NK-92 (cell line): Measurements from ENCODE around the gene GRAPL.
"Not testable (repeated sequence)": the region's sequence is repeated elsewhere in the genome, so short reads cannot be mapped to it uniquely, and the experiment has no call there.

ENCODE experiments used
- DNase-seq: peaks from one replicate; lab custom pipeline; 2025; ENCODE audit not compliant: unreplicated experiment; lab: John Stamatoyannopoulos, UW

Gene GRAPL

GRCh38 chr17:19127148-19127980, at the start of gene GRAPL:
Gene GRAPL, plus strand, starts transcription at chr17:19127589. Its CDS starts 31 bp downstream, at chr17:19127620.
- not testable (repeated sequence) for DNase-seq

- DNase-seq: not testable (repeated sequence)
Measured at GRCh38 chr17:19088804-19089685, 38.3 kb upstream of the GRAPL start.

GRCh38 chr17:19090058-19090772, 37.2 kb upstream of the GRAPL start:
- DNase-seq: not testable (repeated sequence)

GRCh38 chr17:19092737-19093683, 34.4 kb upstream of the GRAPL start:
- not testable (repeated sequence) for DNase-seq

GRCh38 chr17:19093684-19094438, 33.5 kb upstream of the GRAPL start:
- not testable (repeated sequence) for DNase-seq

GRCh38 chr17:19108517-19108916, 18.9 kb upstream of the GRAPL start:
- not testable (repeated sequence) for DNase-seq

GRCh38 chr17:19110189-19111097, 16.9 kb upstream of the GRAPL start:
- not testable (repeated sequence) for DNase-seq

- not testable (repeated sequence) for DNase-seq
Measured at GRCh38 chr17:19111111-19111711, 16.2 kb upstream of the GRAPL start.

- DNase-seq: not testable (repeated sequence)
Measured at GRCh38 chr17:19111801-19112458, 15.5 kb upstream of the GRAPL start.

GRCh38 chr17:19112459-19112826, 14.9 kb upstream of the GRAPL start:
- not testable (repeated sequence) for DNase-seq

GRCh38 chr17:19118695-19119094, 8.7 kb upstream of the GRAPL start:
- not testable (repeated sequence) for DNase-seq

- DNase-seq: not testable (repeated sequence)
Measured at GRCh38 chr17:19125289-19125688, 2.1 kb upstream of the GRAPL start.

GRCh38 chr17:19129500-19129899, 2.1 kb downstream of the GRAPL start:
- DNase-seq: not testable (repeated sequence)

GRCh38 chr17:19131108-19131507, 3.7 kb downstream of the GRAPL start:
- not testable (repeated sequence) for DNase-seq

GRCh38 chr17:19131772-19132171, 4.4 kb downstream of the GRAPL start:
- DNase-seq: not testable (repeated sequence)

GRCh38 chr17:19133793-19134192, 6.4 kb downstream of the GRAPL start:
- not testable (repeated sequence) for DNase-seq

- not testable (repeated sequence) for DNase-seq
Measured at GRCh38 chr17:19135391-19135790, 8.0 kb downstream of the GRAPL start.
